Tibial nerve (tissue), 4 donors: Measurements from ENCODE around the gene ISG20.

Source experiments
- CTCF ChIP-seq, 5 experiments: fragments of 200-600 bp in 3 of 5; fragments of 450-650 bp in 2 of 5; sonication (generic) in 3 of 5; IDR thresholded peaks; one replicate each; pipeline ENCODE4 v1.5.1; 2016 to 2019; ENCODE audit warnings: antibody characterized with exemption in 5 of 5, mild to moderate bottlenecking in 3 of 5, moderate library complexity in 2 of 5
- EP300 ChIP-seq, 2 donors: sonication (generic); formaldehyde crosslinking; IDR thresholded peaks; one replicate each; pipeline ENCODE4 v1.6.1; 2017; ENCODE audit warnings: antibody characterized with exemption in 2 of 2, mild to moderate bottlenecking in 1 of 2
- POLR2A ChIP-seq, 2 donors: fragments of 450-650 bp; IDR thresholded peaks; one replicate each; pipeline ENCODE4 v1.6.1; 2017; ENCODE audit warnings: antibody characterized with exemption in 2 of 2, mild to moderate bottlenecking in 2 of 2, moderate library complexity in 2 of 2

DNA sequence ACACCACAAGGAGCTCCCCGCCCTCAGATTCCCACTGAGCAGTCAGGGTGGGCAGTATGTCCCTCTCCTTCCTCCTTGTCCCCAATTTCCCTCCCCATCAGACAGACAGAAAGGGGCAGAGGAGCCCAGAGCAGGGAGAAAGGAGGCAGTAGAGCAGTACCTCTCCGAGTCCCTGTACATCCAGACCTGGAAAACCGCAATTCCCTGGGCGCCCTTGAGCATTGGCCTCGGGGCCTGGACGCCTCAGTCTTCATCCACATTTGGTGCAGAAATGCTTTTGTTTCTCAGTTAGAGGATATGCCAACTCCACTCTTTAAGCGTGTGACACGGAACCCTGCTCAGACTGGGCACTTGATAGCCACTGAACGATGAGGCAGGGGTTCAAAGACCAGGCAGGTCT lies 5.9 kb downstream of the ISG20 start:
- TF ChIP-seq CTCF (IDR thresholded peaks at IDR 0.05) (no peak), POLR2A (IDR thresholded peaks at IDR 0.05) (no peak), EP300 (IDR thresholded peaks at IDR 0.05) (no peak)
